ENCODE measurements around the gene HDAC4.

Gene HDAC4

GRCh38 chr2:239175181-239175580 is 225.6 kb downstream of the HDAC4 start:
- DNase-seq (ENCODE audit: low read depth): no peak
- H3K4me3 ChIP-seq (ENCODE audit: low read length): no peak overlapping the region
- TF ChIP-seq CTCF (conservative IDR thresholded peaks at IDR 0.05; ENCODE audit: low read depth, low read length): no peak

- H3K4me3 ChIP-seq (ENCODE audit: low read length): no peak overlapping the region
- no peak for TF ChIP-seq CTCF (conservative IDR thresholded peaks at IDR 0.05; ENCODE audit: low read depth, low read length)
- no peak for DNase-seq (ENCODE audit: low read depth)
These were observed 227.5 kb downstream of the HDAC4 start for GRCh38 chr2:239173301-239173700.

GRCh38 chr2:239171643-239172042 is 229.2 kb downstream of the HDAC4 start:
- no peak for TF ChIP-seq CTCF (conservative IDR thresholded peaks at IDR 0.05; ENCODE audit: low read depth, low read length)
- no peak overlapping the region for H3K4me3 ChIP-seq (ENCODE audit: low read length)
- DNase-seq (ENCODE audit: low read depth): no peak

- no peak overlapping the region for H3K4me3 ChIP-seq (ENCODE audit: low read length)
- no peak for TF ChIP-seq CTCF (conservative IDR thresholded peaks at IDR 0.05; ENCODE audit: low read depth, low read length)
- no peak for DNase-seq (ENCODE audit: low read depth)
These were observed 231.3 kb downstream of the HDAC4 start for GRCh38 chr2:239169311-239170048.

- DNase-seq (ENCODE audit: low read depth): no peak
- no peak overlapping the region for H3K4me3 ChIP-seq (ENCODE audit: low read length)
- TF ChIP-seq CTCF (conservative IDR thresholded peaks at IDR 0.05; ENCODE audit: low read depth, low read length): no peak
These were observed 232.2 kb downstream of the HDAC4 start for GRCh38 chr2:239168575-239168974.

GRCh38 chr2:239167766-239168444 is 232.9 kb downstream of the HDAC4 start:
- no peak for DNase-seq (ENCODE audit: low read depth)
- H3K4me3 ChIP-seq (ENCODE audit: low read length): no peak overlapping the region
- TF ChIP-seq CTCF (conservative IDR thresholded peaks at IDR 0.05; ENCODE audit: low read depth, low read length): no peak

Measured in retinal pigment epithelial cell (primary cell).